HFF-Myc (cell line): ENCODE data around the gene AFDN.
"Not testable (repeated sequence)": the region's sequence is repeated elsewhere in the genome, so short reads cannot be mapped to it uniquely, and the experiment has no call there.

Experiments used
- DNase-seq: peaks from one replicate; pipeline ENCODE4 v3.0.0-alpha.2; 2011; ENCODE audit warnings: low read depth; ENCODE audit errors: extremely low read depth
- H3K4me3 ChIP-seq: replicated peaks from 2 replicates; pipeline ENCODE4 v1.5.1; 2011; ENCODE audit warnings: low read depth, mild to moderate bottlenecking, control low read depth, low read length
- CTCF ChIP-seq: IDR thresholded peaks from 2 replicates; pipeline ENCODE4 v1.5.1; 2012; ENCODE audit warnings: mild to moderate bottlenecking, low read depth, low read length, control low read depth; ENCODE audit errors: missing control alignments

AFDN gene

GRCh38 chr6:167970230-167970629 lies 143.5 kb downstream of the AFDN start:
- TF ChIP-seq CTCF, result no peak
- no peak for DNase-seq
- no peak overlapping the region for H3K4me3 ChIP-seq

- DNase-seq, result no peak
- H3K4me3 ChIP-seq, result no peak overlapping the region
- TF ChIP-seq CTCF, result no peak
Measured at GRCh38 chr6:167972193-167972592, 145.5 kb downstream of the AFDN start.

GRCh38 chr6:167973148-167973885 lies 146.6 kb downstream of the AFDN start:
- no peak for TF ChIP-seq CTCF
- H3K4me3 ChIP-seq, result no peak overlapping the region
- no peak for DNase-seq

- no peak for TF ChIP-seq CTCF
- DNase-seq, result no peak
- H3K4me3 ChIP-seq, result no peak overlapping the region
Measured at GRCh38 chr6:167974640-167975344, 148.1 kb downstream of the AFDN start.

- H3K4me3 ChIP-seq, result no peak overlapping the region
- TF ChIP-seq CTCF, result no peak
- no peak for DNase-seq
Measured at GRCh38 chr6:167975458-167975857, 148.7 kb downstream of the AFDN start.

- H3K4me3 ChIP-seq, DNase-seq: not testable (repeated sequence)
Measured at GRCh38 chr6:167976116-167976657, 149.5 kb downstream of the AFDN start.

- no peak for TF ChIP-seq CTCF
- H3K4me3 ChIP-seq, result no peak overlapping the region
- no peak for DNase-seq
Measured at GRCh38 chr6:167976708-167977107, 150.0 kb downstream of the AFDN start.
